Measurements from ENCODE around the gene CDK6. TPM values are rescaled to one million over a fixed set of nuclear protein-coding genes. Genes with fewer than 3 reads are reported as not detected.

The CDK6 gene
- total RNA-seq, 1 experiment from 2014 or later = 38.7 TPM

GRCh38 chr7:92582948-92583347 is 253.4 kb downstream of the CDK6 start:
- POLR2A ChIA-PET (ENCODE audit: unreplicated experiment) = interaction anchor here (0.5 kb wide), 1 partner anchor 753 kb away, joined by 3 read pairs; no protein-coding TSS in a partner anchor
- no TSS peak for BruUV-seq (replicated peaks)

GRCh38 chr7:92576296-92576695 is 260.1 kb downstream of the CDK6 start:
- BruUV-seq (replicated peaks) = no TSS peak
- H3K4me1 ChIP-seq (ENCODE audit: insufficient read depth, low read length) = no peaks in the 10 kb centered on the region
- TF ChIP-seq CTCF (conservative IDR thresholded peaks at IDR 0.05; ENCODE audit: low read depth, low read length) (no peak), EZH2phosphoT487 (IDR thresholded peaks at IDR 0.05; ENCODE audit: borderline replicate concordance, low read length) (no peak), EZH2 (IDR thresholded peaks at IDR 0.05; ENCODE audit: low read length, unreplicated experiment) (no peak)
- no peak overlapping the region for H3K27ac ChIP-seq (ENCODE audit: low read length)
- no peak overlapping the region for H3K9ac ChIP-seq (ENCODE audit: low read length)
- ChIA-PET CTCF (no interaction called here), POLR2A (ENCODE audit: unreplicated experiment) (no interaction called here)
- H3K9me2 ChIP-seq (replicated peaks; ENCODE audit: low read length) = no peaks in the 10 kb centered on the region
- ATAC-seq (no peak), DNase-seq (no peak)
- no peak overlapping the region for H2AFZ ChIP-seq (ENCODE audit: low read length)
- H3F3A ChIP-seq (ENCODE audit: low read length, unreplicated experiment) = no peaks in the 10 kb centered on the region
- no peaks in the 10 kb centered on the region for H3K9me3 ChIP-seq (ENCODE audit: low read length)
- peaks cover 15% of the 10 kb centered on the region for H3K79me2 ChIP-seq (ENCODE audit: low read length)
- intact Hi-C loops (cut with micrococcal nuclease) = no loop called here
- H3K27me3 ChIP-seq (ENCODE audit: low read length) = no peaks in the 10 kb centered on the region
- H3K4me2 ChIP-seq (ENCODE audit: low read length) = no peak overlapping the region
- peaks cover 16% of the 10 kb centered on the region for H4K20me1 ChIP-seq (ENCODE audit: low read length)
- H3K36me3 ChIP-seq (ENCODE audit: low read depth, low read length) = peaks cover 60% of the 10 kb centered on the region
- no peak overlapping the region for H3K4me3 ChIP-seq (ENCODE audit: low read length)

More at GRCh38 chr7:92582948-92583347, 253.4 kb downstream of the CDK6 start:
- H2AFZ ChIP-seq (ENCODE audit: low read length) = no peak overlapping the region
- H3K79me2 ChIP-seq (ENCODE audit: low read length) = peaks cover 81% of the 10 kb centered on the region
- H3K9me2 ChIP-seq (replicated peaks; ENCODE audit: low read length) = no peaks in the 10 kb centered on the region
- H3K4me1 ChIP-seq (ENCODE audit: insufficient read depth, low read length) = peaks cover 11% of the 10 kb centered on the region
- H3K27ac ChIP-seq (ENCODE audit: low read length) = no peak overlapping the region
- no peak overlapping the region for H3K4me3 ChIP-seq (ENCODE audit: low read length)
- no peaks in the 10 kb centered on the region for H3K27me3 ChIP-seq (ENCODE audit: low read length)
- H3K9ac ChIP-seq (ENCODE audit: low read length) = no peak overlapping the region
- CTCF ChIA-PET = no interaction called here
- ATAC-seq = no peak
- H3K36me3 ChIP-seq (ENCODE audit: low read depth, low read length) = peaks cover 47% of the 10 kb centered on the region
- H3K9me3 ChIP-seq (ENCODE audit: low read length) = no peaks in the 10 kb centered on the region
- intact Hi-C loops (cut with micrococcal nuclease) = no loop called here
- no peak overlapping the region for H3K4me2 ChIP-seq (ENCODE audit: low read length)
- no peak for TF ChIP-seq EZH2phosphoT487 (IDR thresholded peaks at IDR 0.05; ENCODE audit: borderline replicate concordance, low read length)
- TF ChIP-seq EZH2 (IDR thresholded peaks at IDR 0.05; ENCODE audit: low read length, unreplicated experiment) = no peak
- TF ChIP-seq CTCF (conservative IDR thresholded peaks at IDR 0.05; ENCODE audit: low read depth, low read length) = no peak
- H3F3A ChIP-seq (ENCODE audit: low read length, unreplicated experiment) = no peaks in the 10 kb centered on the region
- H4K20me1 ChIP-seq (ENCODE audit: low read length) = peaks cover 64% of the 10 kb centered on the region
- DNase-seq = no peak

- H2AFZ ChIP-seq (ENCODE audit: low read length) = no peak overlapping the region
- H3K27me3 ChIP-seq (ENCODE audit: low read length) = no peaks in the 10 kb centered on the region
- no peak overlapping the region for H3K4me3 ChIP-seq (ENCODE audit: low read length)
- H3K79me2 ChIP-seq (ENCODE audit: low read length) = no peaks in the 10 kb centered on the region
- CTCF ChIA-PET = interaction anchor here (0.7 kb wide), 1 partner anchor 277 kb away, joined by 5 read pairs; no protein-coding TSS in a partner anchor
- H3K9me2 ChIP-seq (replicated peaks; ENCODE audit: low read length) = no peaks in the 10 kb centered on the region
- intact Hi-C loops (cut with micrococcal nuclease) = no loop called here
- no peaks in the 10 kb centered on the region for H3F3A ChIP-seq (ENCODE audit: low read length, unreplicated experiment)
- no peak overlapping the region for H3K4me2 ChIP-seq (ENCODE audit: low read length)
- TF ChIP-seq CTCF (conservative IDR thresholded peaks at IDR 0.05; ENCODE audit: low read depth, low read length) = no peak
- no peak for TF ChIP-seq EZH2 (IDR thresholded peaks at IDR 0.05; ENCODE audit: low read length, unreplicated experiment)
- TF ChIP-seq EZH2phosphoT487 (IDR thresholded peaks at IDR 0.05; ENCODE audit: borderline replicate concordance, low read length) = no peak
- POLR2A ChIA-PET (ENCODE audit: unreplicated experiment) = no interaction called here
- H4K20me1 ChIP-seq (ENCODE audit: low read length) = 0 out of 2 replicates have a peak, but pooled peaks cover 4% of the 10 kb centered on the region
- no peak overlapping the region for H3K9ac ChIP-seq (ENCODE audit: low read length)
- H3K36me3 ChIP-seq (ENCODE audit: low read depth, low read length) = peaks cover 53% of the 10 kb centered on the region
- no peaks in the 10 kb centered on the region for H3K4me1 ChIP-seq (ENCODE audit: insufficient read depth, low read length)
- ATAC-seq (no peak), DNase-seq (no peak)
- BruUV-seq (replicated peaks) = no TSS peak
- H3K9me3 ChIP-seq (ENCODE audit: low read length) = no peaks in the 10 kb centered on the region
- no peak overlapping the region for H3K27ac ChIP-seq (ENCODE audit: low read length)
These were observed 267.2 kb downstream of the CDK6 start for GRCh38 chr7:92569137-92569536.
